Measurements from ENCODE around the gene GMDS.
"Not testable (repeated sequence)": the region's sequence is repeated elsewhere in the genome, so short reads cannot be mapped to it uniquely, and the experiment has no call there.

Gene GMDS

DNA sequence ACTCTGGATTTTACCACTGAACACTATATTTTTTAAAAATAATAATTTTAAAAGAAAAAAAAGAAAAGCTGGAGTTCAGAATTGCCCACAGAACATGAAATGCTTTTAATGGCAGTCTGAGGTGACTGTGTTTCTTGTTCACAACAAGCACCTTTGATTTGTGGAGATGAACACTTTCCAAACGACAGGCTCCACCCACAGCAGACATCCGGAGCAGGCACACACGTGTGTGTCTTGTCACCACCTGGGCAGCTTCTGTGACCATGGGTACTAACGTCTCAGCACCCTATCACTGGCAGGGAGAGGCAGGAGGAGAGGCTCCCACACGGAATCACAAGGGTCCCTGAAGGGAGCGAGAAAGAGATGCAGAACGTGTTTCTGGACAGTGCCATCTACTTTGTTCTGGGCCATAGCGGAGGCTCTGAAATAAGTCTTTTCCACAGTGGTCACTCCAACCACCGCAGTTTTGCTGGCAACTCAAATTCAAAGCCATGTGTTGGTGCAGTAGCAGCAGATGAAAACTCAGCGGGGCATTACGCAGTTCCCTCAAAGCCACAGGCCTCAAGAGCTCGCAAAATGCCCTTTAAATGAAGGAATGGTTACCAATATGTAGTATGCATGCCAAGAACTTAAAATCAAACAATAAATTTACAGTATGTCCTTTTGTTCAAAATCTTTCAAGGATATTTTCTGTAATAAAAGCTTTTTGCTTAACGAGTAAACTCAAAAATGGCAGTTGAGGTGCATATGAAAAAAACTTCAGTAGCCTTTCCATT, 393.5 kb downstream of the GMDS start:
- in situ Hi-C loops (cut with HindIII; ENCODE audit: low sequenced_read_pairs), result no loop called here

GRCh38 chr6:1850840-1851157, 394.6 kb downstream of the GMDS start:
- in situ Hi-C loops (cut with HindIII; ENCODE audit: low sequenced_read_pairs), result no loop called here

DNA sequence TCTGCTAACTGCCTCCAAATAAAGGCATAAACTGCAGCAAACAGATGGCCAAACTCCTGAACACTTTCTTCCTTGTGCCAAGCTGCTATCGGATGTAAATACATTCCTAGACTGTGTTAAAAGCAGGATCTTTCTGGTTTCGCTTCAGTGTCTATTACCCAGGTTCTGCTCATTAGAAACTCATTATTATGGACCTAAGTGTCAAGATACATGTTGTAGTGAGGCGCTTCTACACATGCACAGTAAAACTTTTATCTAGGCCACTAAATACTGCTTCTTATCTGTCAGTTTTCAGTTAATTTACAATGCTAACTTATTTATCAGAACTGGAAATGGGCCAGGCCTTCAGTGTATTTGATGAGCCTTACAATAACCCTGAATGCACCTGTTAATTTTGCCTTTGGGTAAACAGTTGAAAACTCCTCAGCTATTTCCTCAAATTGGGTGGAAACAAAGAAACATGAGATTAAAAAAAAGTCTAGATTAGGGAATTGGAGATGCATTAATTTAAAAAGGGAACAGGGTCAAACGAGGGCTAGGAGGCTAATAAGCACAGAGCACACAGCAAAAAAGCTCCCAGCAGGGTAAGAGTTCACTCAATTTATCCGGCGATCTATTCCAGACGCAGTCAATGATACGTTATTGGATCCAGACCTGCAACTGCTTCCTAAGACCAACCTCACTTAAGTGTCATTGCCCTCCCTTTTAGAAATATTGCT, 395.1 kb downstream of the GMDS start:
- in situ Hi-C loops (cut with HindIII; ENCODE audit: low sequenced_read_pairs), result no loop called here

DNA sequence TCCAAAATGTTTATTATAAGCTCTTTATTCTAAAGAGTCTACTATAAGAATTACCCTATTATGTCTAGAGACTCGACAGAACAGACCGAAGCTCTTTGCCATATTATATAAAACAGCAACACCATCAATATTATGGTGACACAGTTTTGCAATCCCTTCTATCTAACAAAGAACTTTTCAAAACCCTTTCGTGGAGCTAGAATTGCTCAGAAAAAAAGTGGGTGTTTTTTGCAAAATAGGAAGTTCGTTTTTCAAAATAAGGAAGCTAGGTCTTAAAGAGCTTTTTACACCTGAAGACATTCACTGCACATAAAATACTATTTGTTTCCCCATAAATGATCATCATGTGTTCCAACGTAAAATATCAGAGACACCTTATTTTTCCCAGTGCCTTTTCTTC, 395.7 kb downstream of the GMDS start:
- in situ Hi-C loops (cut with HindIII; ENCODE audit: low sequenced_read_pairs), result no loop called here

GRCh38 chr6:1848752-1849151, 396.7 kb downstream of the GMDS start:
- in situ Hi-C loops (cut with HindIII; ENCODE audit: low sequenced_read_pairs), result no loop called here

GRCh38 chr6:1846611-1847010, 398.8 kb downstream of the GMDS start:
- in situ Hi-C loops (cut with HindIII; ENCODE audit: low sequenced_read_pairs), result no loop called here

DNA sequence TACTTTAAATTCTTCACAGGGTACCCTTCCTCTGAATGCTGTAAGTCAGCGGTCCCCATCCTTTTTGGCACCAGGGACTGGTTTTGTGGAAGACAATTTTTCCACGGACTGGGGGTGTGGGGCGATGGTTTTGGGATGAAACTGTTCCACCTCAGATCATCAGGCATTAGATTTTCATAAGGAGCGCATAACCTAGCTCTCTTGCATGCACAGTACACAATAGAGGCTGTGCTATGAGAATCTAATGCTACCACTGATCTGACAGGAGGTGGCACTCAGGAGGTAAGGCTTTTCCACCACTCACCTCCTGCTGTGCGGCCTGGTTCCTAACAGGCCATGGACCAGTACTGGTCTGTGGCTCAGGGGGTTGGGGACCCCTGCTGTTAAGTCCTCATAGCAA, 399.9 kb downstream of the GMDS start:
- in situ Hi-C loops (cut with HindIII; ENCODE audit: low sequenced_read_pairs), result not testable (repeated sequence)

- in situ Hi-C loops (cut with HindIII; ENCODE audit: low sequenced_read_pairs), result loop anchor here (5.0 kb wide), 1 partner anchor 60 kb away; no protein-coding TSS in a partner anchor
These were observed 403.1 kb downstream of the GMDS start for GRCh38 chr6:1842334-1842733.

DNA sequence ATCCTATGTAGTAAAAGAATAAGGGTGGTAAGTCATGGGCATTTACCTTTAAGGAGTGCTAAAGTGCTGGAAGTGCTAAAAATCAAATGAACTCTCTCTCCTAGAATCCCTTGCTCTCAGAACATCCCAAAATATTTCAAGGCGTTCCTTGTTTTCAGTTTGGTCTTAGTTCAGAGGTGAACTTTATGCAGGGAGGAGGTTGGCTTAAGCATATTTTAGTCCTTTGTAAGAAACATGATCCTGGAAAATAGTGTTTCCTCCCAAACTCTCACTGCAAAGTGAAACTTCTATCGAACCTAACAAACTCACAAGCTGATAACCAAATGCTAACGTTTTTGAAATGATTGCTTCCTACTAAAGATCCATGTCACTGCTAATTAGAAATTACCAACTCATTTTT, 404.3 kb downstream of the GMDS start:
- in situ Hi-C loops (cut with HindIII; ENCODE audit: low sequenced_read_pairs), result loop anchor here (5.0 kb wide), 1 partner anchor 59 kb away; no protein-coding TSS in a partner anchor

GRCh38 chr6:1840491-1841121, 404.8 kb downstream of the GMDS start:
- in situ Hi-C loops (cut with HindIII; ENCODE audit: low sequenced_read_pairs), result loop anchor here (5.0 kb wide), 1 partner anchor 58 kb away; no protein-coding TSS in a partner anchor

GRCh38 chr6:1839361-1839760, 406.0 kb downstream of the GMDS start:
- in situ Hi-C loops (cut with HindIII; ENCODE audit: low sequenced_read_pairs), result no loop called here

DNA sequence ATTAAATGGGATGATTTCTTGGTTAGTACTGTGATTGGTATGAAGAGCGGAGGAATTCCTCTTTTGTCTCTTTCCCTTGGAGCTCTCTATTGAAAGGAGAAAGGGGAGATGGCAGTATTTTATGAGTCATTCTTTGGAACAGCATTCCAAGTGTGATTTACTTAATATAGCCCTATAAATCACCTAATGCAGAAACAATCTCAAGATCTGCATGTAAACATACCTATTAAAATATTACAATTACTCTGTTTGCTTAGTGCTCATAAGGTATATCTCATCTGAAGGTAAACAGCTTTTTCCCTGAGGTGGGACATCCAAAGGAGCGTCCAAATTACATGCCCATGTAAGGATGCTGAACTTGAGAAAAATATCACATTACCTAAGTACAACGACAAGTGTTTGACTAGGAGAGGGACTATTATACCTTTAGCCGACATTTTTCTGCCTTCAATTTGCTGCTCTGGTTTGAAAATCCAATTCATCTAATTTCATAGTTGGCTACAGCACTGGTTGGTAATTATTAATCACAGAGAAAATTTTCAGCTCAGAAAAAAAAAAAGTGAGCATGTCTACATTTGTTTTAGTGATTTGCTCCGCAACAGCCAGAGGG, 406.7 kb downstream of the GMDS start:
- in situ Hi-C loops (cut with HindIII; ENCODE audit: low sequenced_read_pairs), result no loop called here

GRCh38 chr6:1837826-1838225, 407.6 kb downstream of the GMDS start:
- in situ Hi-C loops (cut with HindIII; ENCODE audit: low sequenced_read_pairs), result no loop called here

DNA sequence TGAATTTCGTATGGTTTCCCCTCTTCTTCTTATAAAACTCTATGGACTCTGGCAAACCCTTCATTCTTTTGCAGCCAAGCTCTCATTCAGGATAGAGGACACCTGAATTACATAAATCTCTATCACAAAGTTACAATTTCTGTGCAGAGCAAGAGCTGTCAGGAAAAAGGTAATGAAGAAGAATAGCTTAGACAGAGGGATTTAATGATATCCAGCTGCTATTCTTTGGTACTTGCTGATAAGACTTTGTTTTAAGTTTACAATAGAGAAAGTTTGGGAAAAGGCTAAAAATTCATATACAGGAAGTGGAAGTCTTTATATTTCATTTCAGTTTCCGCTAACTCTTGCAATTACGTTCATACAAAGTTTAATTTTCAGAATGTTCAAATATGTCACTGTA, 408.7 kb downstream of the GMDS start:
- in situ Hi-C loops (cut with HindIII; ENCODE audit: low sequenced_read_pairs), result no loop called here

DNA sequence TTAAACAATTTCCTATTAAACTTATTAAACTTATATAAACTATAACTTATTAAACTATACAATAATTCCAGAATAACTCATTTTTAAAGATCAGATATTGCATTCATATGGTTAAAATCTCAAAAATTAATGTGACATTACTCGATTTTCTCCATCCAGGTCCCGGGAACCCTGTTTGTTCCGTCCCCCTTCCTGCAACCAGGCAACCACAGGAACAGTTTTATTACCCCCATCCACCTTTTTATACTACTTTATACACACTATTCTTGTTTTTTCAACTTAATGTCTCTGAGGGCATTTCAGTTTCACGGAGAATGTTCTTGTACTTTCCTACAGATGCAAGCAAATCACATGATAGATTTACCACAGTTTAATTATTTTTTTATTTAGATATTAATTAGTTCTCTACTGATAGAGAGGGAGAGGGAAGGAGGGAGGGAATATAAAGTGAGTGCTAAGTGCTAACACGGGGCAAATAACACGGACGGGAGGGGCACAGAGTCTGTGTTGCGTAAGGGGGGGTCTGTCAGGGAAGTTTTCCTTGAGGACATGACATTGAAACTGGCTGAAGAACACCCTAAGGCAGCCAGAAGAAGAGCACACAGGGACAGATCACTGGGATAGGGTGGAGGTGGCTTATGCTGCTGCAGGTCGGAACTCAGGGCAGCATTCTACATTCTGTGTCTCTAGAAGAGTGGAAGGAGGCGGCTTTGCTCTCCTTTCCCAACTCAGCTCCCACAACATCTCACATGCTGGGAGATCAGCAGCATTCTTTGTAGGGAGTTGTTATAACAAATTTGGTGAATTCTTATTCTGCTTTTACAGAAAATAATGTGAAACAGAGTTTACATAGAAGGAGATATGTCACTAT, 410.5 kb downstream of the GMDS start:
- in situ Hi-C loops (cut with HindIII; ENCODE audit: low sequenced_read_pairs), result no loop called here

- in situ Hi-C loops (cut with HindIII; ENCODE audit: low sequenced_read_pairs), result no loop called here
These were observed 411.2 kb downstream of the GMDS start for GRCh38 chr6:1834207-1834606.

- in situ Hi-C loops (cut with HindIII; ENCODE audit: low sequenced_read_pairs), result no loop called here
These were observed 412.3 kb downstream of the GMDS start for GRCh38 chr6:1832844-1833787.

DNA sequence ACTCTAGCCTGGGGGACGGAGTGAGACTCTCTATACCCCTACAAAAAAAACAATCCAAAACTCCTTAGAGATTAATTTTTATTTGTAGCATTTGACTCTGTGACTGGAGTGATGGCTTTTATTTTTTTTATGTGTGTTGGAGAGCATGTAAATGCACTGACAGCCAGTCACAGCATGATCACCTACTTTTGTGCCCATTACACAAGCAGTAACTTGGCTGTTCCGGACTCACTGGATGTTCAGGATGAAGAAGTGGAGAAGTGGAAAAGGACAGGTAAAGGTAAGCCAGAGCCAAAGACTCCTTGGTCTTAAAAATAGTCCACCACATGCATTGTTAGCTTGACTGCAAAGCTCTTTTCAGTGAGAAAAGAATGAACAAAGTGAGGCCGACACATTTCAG, 413.0 kb downstream of the GMDS start:
- in situ Hi-C loops (cut with HindIII; ENCODE audit: low sequenced_read_pairs), result no loop called here

- in situ Hi-C loops (cut with HindIII; ENCODE audit: low sequenced_read_pairs), result no loop called here
These were observed 417.2 kb downstream of the GMDS start for GRCh38 chr6:1827984-1828793.

All from endothelial cell of hepatic sinusoid (primary cell).